ENCODE data around the gene CEP43.

DNA sequence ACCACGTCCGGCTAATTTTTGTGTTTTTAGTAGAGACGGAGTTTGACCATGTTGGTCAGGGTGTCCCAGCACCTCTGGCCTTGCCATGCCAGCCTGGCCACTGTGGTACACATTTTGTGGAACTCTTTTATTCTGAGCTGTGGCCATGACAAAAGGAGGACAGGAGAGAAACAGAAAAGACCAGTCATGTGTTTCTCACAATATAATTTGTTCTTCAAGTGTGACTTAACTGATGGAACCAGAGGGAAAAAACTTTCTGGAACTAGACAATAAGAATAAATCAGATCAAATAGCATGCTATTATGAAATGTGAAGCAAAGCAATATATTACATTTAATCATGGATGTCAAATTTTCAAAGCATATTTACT lies 38.6 kb upstream of the CEP43 start:
- TF ChIP-seq, protein P1, sequence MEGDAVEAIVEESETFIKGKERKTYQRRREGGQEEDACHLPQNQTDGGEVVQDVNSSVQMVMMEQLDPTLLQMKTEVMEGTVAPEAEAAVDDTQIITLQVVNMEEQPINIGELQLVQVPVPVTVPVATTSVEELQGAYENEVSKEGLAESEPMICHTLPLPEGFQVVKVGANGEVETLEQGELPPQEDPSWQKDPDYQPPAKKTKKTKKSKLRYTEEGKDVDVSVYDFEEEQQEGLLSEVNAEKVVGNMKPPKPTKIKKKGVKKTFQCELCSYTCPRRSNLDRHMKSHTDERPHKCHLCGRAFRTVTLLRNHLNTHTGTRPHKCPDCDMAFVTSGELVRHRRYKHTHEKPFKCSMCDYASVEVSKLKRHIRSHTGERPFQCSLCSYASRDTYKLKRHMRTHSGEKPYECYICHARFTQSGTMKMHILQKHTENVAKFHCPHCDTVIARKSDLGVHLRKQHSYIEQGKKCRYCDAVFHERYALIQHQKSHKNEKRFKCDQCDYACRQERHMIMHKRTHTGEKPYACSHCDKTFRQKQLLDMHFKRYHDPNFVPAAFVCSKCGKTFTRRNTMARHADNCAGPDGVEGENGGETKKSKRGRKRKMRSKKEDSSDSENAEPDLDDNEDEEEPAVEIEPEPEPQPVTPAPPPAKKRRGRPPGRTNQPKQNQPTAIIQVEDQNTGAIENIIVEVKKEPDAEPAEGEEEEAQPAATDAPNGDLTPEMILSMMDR (IDR thresholded peaks at IDR 0.05; ENCODE audit: insufficient read depth, low read depth, low read length) = no peak
- TF ChIP-seq EZH2 (IDR thresholded peaks at IDR 0.05; ENCODE audit: insufficient read depth, low read length) = no peak
